PC-9 (cell line): ENCODE results near the gene KCTD21.

Source experiments
- CTCF ChIP-seq: fragments of 200-600 bp; sonication (generic); conservative IDR thresholded peaks from 2 replicates; pipeline ENCODE4 v1.6.1; 2017; ENCODE audit warnings: mixed run types, antibody characterized with exemption, mild to moderate bottlenecking, moderate library complexity
- EZH2 ChIP-seq: fragments of 200-600 bp; sonication (generic); IDR thresholded peaks from 2 replicates; pipeline ENCODE4 v1.8.0; 2017; ENCODE audit warnings: antibody characterized with exemption, low read depth

GRCh38 chr11:78193806-78194205 is 5.4 kb upstream of the KCTD21 start:
- TF ChIP-seq CTCF (no peak), EZH2 (no peak)
